ENCODE data around the gene COL6A2. TPM values are rescaled to one million over a fixed set of nuclear protein-coding genes. Genes with fewer than 3 reads are reported as not detected.

Gene COL6A2
- total and polyA plus RNA-seq, 8 donors: 79.3 to 3,737 (median 398) TPM

DNA sequence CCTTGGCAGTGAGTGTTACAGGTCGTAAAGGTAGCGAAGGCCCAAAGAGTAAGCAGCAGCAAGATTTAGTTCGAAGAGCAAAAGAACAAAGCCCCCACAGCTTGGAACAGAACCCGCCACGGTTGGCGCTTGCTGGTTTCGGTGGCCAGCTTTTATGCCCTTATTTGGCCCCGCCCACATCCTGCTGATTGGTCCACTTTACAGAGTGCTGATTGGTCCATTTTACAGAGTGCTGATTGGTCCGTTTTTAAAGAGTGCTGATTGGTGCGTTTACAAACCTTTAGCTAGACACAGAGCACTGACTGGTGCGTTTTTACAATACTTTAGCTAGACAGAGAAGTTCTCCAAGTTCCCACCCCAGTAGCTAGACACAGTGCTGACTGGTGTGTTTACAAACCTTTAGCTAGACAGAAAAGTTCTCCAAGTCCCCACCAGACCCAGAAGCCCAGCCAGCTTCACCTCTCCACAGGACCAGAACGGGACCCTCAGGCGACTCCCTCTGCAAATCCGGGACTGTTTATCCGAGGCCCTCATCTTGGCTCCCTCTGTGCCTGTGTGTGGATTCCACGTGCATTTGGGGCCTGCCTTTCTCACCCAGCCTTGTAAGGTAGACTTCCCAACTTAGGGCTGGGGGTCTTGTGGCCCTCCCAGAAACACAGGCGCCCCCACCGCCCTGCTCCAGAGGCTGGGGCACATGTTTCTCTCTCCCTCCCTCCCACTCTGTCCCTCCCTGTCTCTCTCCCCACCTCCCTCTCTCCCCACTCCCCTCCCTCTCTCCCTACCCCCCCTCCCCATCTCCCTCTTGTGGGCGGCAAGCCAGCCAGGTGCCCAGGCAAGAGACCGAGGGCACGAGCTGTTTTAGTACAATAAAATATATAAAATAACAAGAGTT is 44.9 kb downstream of the COL6A2 start:
- no peaks in the 10 kb centered on the region for H3K36me3 ChIP-seq
- peaks cover 0 to 13% (median 9%) of the 10 kb centered on the region in 4 donors for H3K4me1 ChIP-seq
- WGBS, 5 donors: 75 to 82% (median 80%) methylated on average over 21 of the region's 21 CpGs
- peak overlapping the region in 1 of 5 donors; percentile 83 for H3K27ac ChIP-seq
- intact Hi-C loops (cut with DNase I; ENCODE audit: low total_unique reads): loop anchor here (10.0 kb wide), 1 partner anchor 82 kb away; the partner anchor contains the start of gene LSS
- no peaks in the 10 kb centered on the region for H3K9me3 ChIP-seq
- TF ChIP-seq POLR2AphosphoS5 (IDR thresholded peaks at IDR 0.05): no peak
- no peak for TF ChIP-seq POLR2A (IDR thresholded peaks at IDR 0.05)
- TF ChIP-seq CTCF (IDR thresholded peaks at IDR 0.05): no peak
- no peak for TF ChIP-seq EP300 (IDR thresholded peaks at IDR 0.05)
- peaks cover 0 to 30% (median 6%) of the 10 kb centered on the region in 3 donors for H3K27me3 ChIP-seq
- DNase-seq: no peak
- no peak overlapping the region for H3K4me3 ChIP-seq

GRCh38 chr21:46144464-46145070 is 46.7 kb downstream of the COL6A2 start:
- 16 to 45% (median 34%) methylated on average over 2 to 4 of the region's 4 CpGs for WGBS, 5 donors

DNA sequence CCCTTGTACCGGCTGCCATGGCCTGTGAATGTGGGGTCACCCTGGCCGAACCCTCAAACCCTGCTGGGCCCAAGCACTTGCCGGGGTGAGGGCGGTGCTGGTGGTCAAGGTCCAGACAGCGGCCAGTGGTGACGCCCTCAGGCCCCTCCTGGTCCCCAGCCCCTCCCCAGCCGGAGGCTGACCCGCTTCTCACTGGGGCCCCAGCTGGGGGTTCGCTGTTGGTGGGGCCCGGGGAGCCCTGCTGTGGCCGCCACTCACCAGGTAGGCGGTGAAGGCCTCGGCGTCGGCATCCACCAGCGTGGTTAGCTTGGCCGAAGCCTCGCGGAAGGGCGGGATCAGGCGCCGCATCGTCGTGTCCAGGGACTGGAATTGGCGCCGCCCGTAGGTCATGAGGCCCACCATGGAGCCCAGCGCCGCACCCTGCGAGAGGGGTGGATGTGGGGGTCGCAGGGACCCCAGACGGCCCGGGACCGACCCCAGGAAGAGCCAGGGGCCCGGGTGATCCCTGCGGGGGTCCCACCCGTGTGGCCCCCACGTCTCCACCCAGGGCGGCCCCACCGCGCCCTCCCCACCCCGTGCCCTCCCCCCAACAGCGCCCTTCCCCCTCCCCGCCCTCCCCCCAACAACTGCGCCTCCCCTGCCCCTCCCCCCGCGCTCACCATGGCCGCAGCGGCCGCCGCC is 47.4 kb downstream of the COL6A2 start:
- Histone ChIP-seq H3K27ac (no peak overlapping the region), H3K36me3 (no peaks in the 10 kb centered on the region), H3K9me3 (no peaks in the 10 kb centered on the region), H3K4me1 (peaks cover 0 to 13% (median 9%) of the 10 kb centered on the region in 4 donors), H3K27me3 (peaks cover 0 to 8% (median 4%) of the 10 kb centered on the region in 3 donors), H3K4me3 (no peak overlapping the region)
- intact Hi-C loops (cut with DNase I; ENCODE audit: low total_unique reads): loop anchor here (10.0 kb wide), 1 partner anchor 80 kb away; the partner anchor contains the start of gene LSS
- 87 to 93% (median 89%) methylated on average over 7 to 51 of the region's 51 CpGs for WGBS, 5 donors
- no peak for DNase-seq
- TF ChIP-seq CTCF (IDR thresholded peaks at IDR 0.05) (no peak), EP300 (IDR thresholded peaks at IDR 0.05) (no peak), POLR2AphosphoS5 (IDR thresholded peaks at IDR 0.05) (no peak), POLR2A (IDR thresholded peaks at IDR 0.05) (no peak)

More at GRCh38 chr21:46144464-46145070, 46.7 kb downstream of the COL6A2 start:
- H3K27me3 ChIP-seq: peaks cover 0 to 14% (median 6%) of the 10 kb centered on the region in 3 donors
- DNase-seq: no peak
- peak overlapping the region in 1 of 5 donors; percentile 83 for H3K27ac ChIP-seq
- no peak overlapping the region for H3K4me3 ChIP-seq
- peaks cover 0 to 13% (median 9%) of the 10 kb centered on the region in 4 donors for H3K4me1 ChIP-seq
- no peaks in the 10 kb centered on the region for H3K9me3 ChIP-seq
- intact Hi-C loops (cut with DNase I; ENCODE audit: low total_unique reads): loop anchor here (10.0 kb wide), 1 partner anchor 80 kb away; the partner anchor contains the start of gene LSS
- H3K36me3 ChIP-seq: no peaks in the 10 kb centered on the region
- TF ChIP-seq EP300 (IDR thresholded peaks at IDR 0.05): no peak
- TF ChIP-seq POLR2A (IDR thresholded peaks at IDR 0.05): no peak
- no peak for TF ChIP-seq POLR2AphosphoS5 (IDR thresholded peaks at IDR 0.05)
- no peak for TF ChIP-seq CTCF (IDR thresholded peaks at IDR 0.05)
